ENCODE data around the gene CHST3.

CHST3 gene

GRCh38 chr10:71939304-71939703 lies 24.9 kb upstream of the CHST3 start:
- Histone ChIP-seq H3K4me1 (ENCODE audit: insufficient read depth, low read length, poor library complexity, severe bottlenecking) (no peaks in the 10 kb centered on the region), H3K27me3 (ENCODE audit: insufficient read depth, low read length, poor library complexity, severe bottlenecking) (no peaks in the 10 kb centered on the region), H3F3A (ENCODE audit: low read depth) (no peaks in the 10 kb centered on the region), H3K4me3 (ENCODE audit: low read length, poor library complexity, severe bottlenecking) (no peak overlapping the region), H3K9me2 (replicated peaks; ENCODE audit: low read depth, low read length) (no peaks in the 10 kb centered on the region), H4K20me1 (ENCODE audit: insufficient read depth, low read length, poor library complexity, severe bottlenecking) (no peaks in the 10 kb centered on the region), H3K9ac (ENCODE audit: low read depth, low read length, poor library complexity, severe bottlenecking) (no peak overlapping the region), H3K4me2 (ENCODE audit: low read depth, low read length, poor library complexity, severe bottlenecking) (no peak overlapping the region), H2AFZ (ENCODE audit: low read length) (no peak overlapping the region), H3K9me3 (ENCODE audit: insufficient read depth, low read depth, low read length) (no peaks in the 10 kb centered on the region; the same call in 1 of the 2 replicates), H3K79me2 (ENCODE audit: insufficient read depth, low read length) (no peaks in the 10 kb centered on the region), H3K36me3 (ENCODE audit: insufficient read depth, low read length) (no peaks in the 10 kb centered on the region)
- no peak for TF ChIP-seq CTCF (conservative IDR thresholded peaks at IDR 0.05; ENCODE audit: low read length)
- no peak for TF ChIP-seq EZH2phosphoT487 (IDR thresholded peaks at IDR 0.05; ENCODE audit: borderline replicate concordance)

- Histone ChIP-seq H3K9me2 (replicated peaks; ENCODE audit: low read depth, low read length) (no peaks in the 10 kb centered on the region), H3K9me3 (ENCODE audit: insufficient read depth, low read depth, low read length) (peaks cover 4% of the 10 kb centered on the region; the same call in 1 of the 2 replicates), H3F3A (ENCODE audit: low read depth) (no peaks in the 10 kb centered on the region), H3K79me2 (ENCODE audit: insufficient read depth, low read length) (no peaks in the 10 kb centered on the region), H2AFZ (ENCODE audit: low read length) (no peak overlapping the region), H3K9ac (ENCODE audit: low read depth, low read length, poor library complexity, severe bottlenecking) (no peak overlapping the region), H3K4me3 (ENCODE audit: low read length, poor library complexity, severe bottlenecking) (no peak overlapping the region), H3K36me3 (ENCODE audit: insufficient read depth, low read length) (no peaks in the 10 kb centered on the region), H3K4me2 (ENCODE audit: low read depth, low read length, poor library complexity, severe bottlenecking) (no peak overlapping the region), H3K27me3 (ENCODE audit: insufficient read depth, low read length, poor library complexity, severe bottlenecking) (no peaks in the 10 kb centered on the region), H4K20me1 (ENCODE audit: insufficient read depth, low read length, poor library complexity, severe bottlenecking) (no peaks in the 10 kb centered on the region), H3K4me1 (ENCODE audit: insufficient read depth, low read length, poor library complexity, severe bottlenecking) (no peaks in the 10 kb centered on the region)
- TF ChIP-seq CTCF (conservative IDR thresholded peaks at IDR 0.05; ENCODE audit: low read length) (no peak), EZH2phosphoT487 (IDR thresholded peaks at IDR 0.05; ENCODE audit: borderline replicate concordance) (no peak)
Observed at GRCh38 chr10:71939861-71940474, 24.2 kb upstream of the CHST3 start.

GRCh38 chr10:71940752-71941151 lies 23.4 kb upstream of the CHST3 start:
- TF ChIP-seq EZH2phosphoT487 (IDR thresholded peaks at IDR 0.05; ENCODE audit: borderline replicate concordance) (no peak), CTCF (conservative IDR thresholded peaks at IDR 0.05; ENCODE audit: low read length) (no peak)
- Histone ChIP-seq H3K9me3 (ENCODE audit: insufficient read depth, low read depth, low read length) (peaks cover 8% of the 10 kb centered on the region; the same call in 1 of the 2 replicates), H2AFZ (ENCODE audit: low read length) (no peak overlapping the region)

More at GRCh38 chr10:71940752-71941151, 23.4 kb upstream of the CHST3 start:
- Histone ChIP-seq H3K4me3 (ENCODE audit: low read length, poor library complexity, severe bottlenecking) (no peak overlapping the region), H4K20me1 (ENCODE audit: insufficient read depth, low read length, poor library complexity, severe bottlenecking) (no peaks in the 10 kb centered on the region), H3K4me1 (ENCODE audit: insufficient read depth, low read length, poor library complexity, severe bottlenecking) (no peaks in the 10 kb centered on the region), H3F3A (ENCODE audit: low read depth) (no peaks in the 10 kb centered on the region), H3K36me3 (ENCODE audit: insufficient read depth, low read length) (no peaks in the 10 kb centered on the region), H3K27me3 (ENCODE audit: insufficient read depth, low read length, poor library complexity, severe bottlenecking) (no peaks in the 10 kb centered on the region), H3K9me2 (replicated peaks; ENCODE audit: low read depth, low read length) (no peaks in the 10 kb centered on the region), H3K4me2 (ENCODE audit: low read depth, low read length, poor library complexity, severe bottlenecking) (no peak overlapping the region), H3K9ac (ENCODE audit: low read depth, low read length, poor library complexity, severe bottlenecking) (no peak overlapping the region), H3K79me2 (ENCODE audit: insufficient read depth, low read length) (no peaks in the 10 kb centered on the region)
